Right cardiac atrium (tissue), 5 donors: ENCODE results near the gene ACOX3. TPM values are rescaled to one million over a fixed set of nuclear protein-coding genes. Genes with fewer than 3 reads are reported as not detected.
"Not testable (repeated sequence)": the region's sequence is repeated elsewhere in the genome, so short reads cannot be mapped to it uniquely, and the experiment has no call there.

Experiments used
- ATAC-seq, 2 donors: fragments of 200-7000 bp; cut with Tn5 transposase; one replicate each; pipeline versions ENCODE4 v1.8.0 to v1.9.1; 2020; ENCODE audit warnings: moderate library complexity in 2 of 2, mild to moderate bottlenecking in 1 of 2
- DNase-seq, 3 donors: peaks; one replicate each; pipeline ENCODE4 v3.0.0-alpha.2; 2020
- H3K27ac ChIP-seq: one replicate; pipeline ENCODE4 v1.5.1; 2013; ENCODE audit warnings: mild to moderate bottlenecking, low read length, control low read depth, moderate library complexity
- H3K27me3 ChIP-seq: one replicate; pipeline ENCODE4 v1.6.1; 2013; ENCODE audit not compliant: control insufficient read depth, insufficient read depth
- H3K4me1 ChIP-seq: one replicate; pipeline ENCODE4 v1.6.1; 2013; ENCODE audit warnings: low read length; ENCODE audit not compliant: control insufficient read depth, insufficient read depth
- H3K4me3 ChIP-seq: one replicate; pipeline ENCODE4 v1.5.1; 2013; ENCODE audit warnings: low read length, control low read depth
- H3K9me3 ChIP-seq: one replicate; pipeline ENCODE4 v1.6.1; 2013; ENCODE audit warnings: low read length; ENCODE audit not compliant: control insufficient read depth
- WGBS: extraction: QIAGEN DNeasy Blood & Tissue Kit; methylation state at CpG from one replicate; pipeline ENCODE4 v1.1.7; 2013; 5-methylcytosine and 5-hydroxymethylcytosine counted together
- intact Hi-C, 4 donors: fragments of 100-400 bp; cut with DNase I; formaldehyde crosslinking; loops; one replicate each; pipeline versions ENCODE4 v1.11.0 to v1.14.0; 2022 to 2023
- polyA plus RNA-seq: library from polyadenylated mRNA; stranded (reverse); fragments of 200-250 nt; gene quantifications from one replicate; pipeline ENCODE4 v1.2.3, GENCODE V29; 2013
- total RNA-seq, 4 donors: library from RNA; stranded (reverse); fragmentation: NEBNext Ultra II Directional; extraction: Animal tissue kit (Norgen Biotek cat#: 25700); gene quantifications; one replicate each; pipeline ENCODE4 v1.2.1, GENCODE V29; 2021
- donor health status: healthy with polysubstance abuse.
- donor health status: DM: no; HTN: yes; CAD: no.
- donor health status: DM: no; HTN: no; CAD: no.
- donor health status: DM: no; HTN: yes; CAD: no; lungs with severe emphysema.
- donor health status: DM: yes; HTN: yes; CAD: no.

Gene ACOX3
- total and polyA plus RNA-seq, 5 donors, result 25.7 to 94.8 (median 54.3) TPM

DNA sequence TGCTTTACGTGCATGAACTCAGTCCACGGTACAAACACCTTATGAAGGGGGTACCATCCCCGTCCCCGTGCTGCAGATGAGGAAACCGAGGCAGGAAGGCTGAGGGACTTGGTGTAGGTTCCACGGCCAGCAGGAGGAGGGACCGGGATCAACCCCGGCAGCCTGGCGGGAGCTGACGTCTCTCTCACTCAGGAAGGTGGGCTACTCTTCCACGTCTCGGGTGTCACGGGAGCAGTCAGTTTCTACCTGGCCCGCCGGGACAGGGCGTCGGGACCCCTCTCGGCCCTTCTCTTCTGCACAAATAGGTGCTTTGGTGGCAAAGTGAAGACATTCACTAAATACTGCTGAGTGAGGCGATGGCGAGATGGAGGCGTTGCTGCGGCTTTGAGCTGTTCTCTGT lies 53.3 kb downstream of the ACOX3 start:
- no peaks in the 10 kb centered on the region for H3K4me1 ChIP-seq
- 90% methylated on average over 22 of the region's 22 CpGs for WGBS
- ATAC-seq (no peak), DNase-seq (peak in 2 of 3 donors; percentile 40 to 50)
- no peaks in the 10 kb centered on the region for H3K9me3 ChIP-seq
- H3K27me3 ChIP-seq, result no peaks in the 10 kb centered on the region
- no peak overlapping the region for H3K27ac ChIP-seq
- no peak overlapping the region for H3K4me3 ChIP-seq
- intact Hi-C loops, result no loop called here

- intact Hi-C loops, result no loop called here
- Histone ChIP-seq H3K27ac (no peak overlapping the region), H3K4me3 (no peak overlapping the region), H3K9me3 (no peaks in the 10 kb centered on the region), H3K27me3 (no peaks in the 10 kb centered on the region), H3K4me1 (no peaks in the 10 kb centered on the region)
- WGBS, result 90% methylated on average over 24 of the region's 24 CpGs
- DNase-seq, result peak in 2 of 3 donors; percentile 32 to 51
- no peak for ATAC-seq
These were observed 53.8 kb downstream of the ACOX3 start for GRCh38 chr4:8386731-8387130.

GRCh38 chr4:8386131-8386530 lies 54.4 kb downstream of the ACOX3 start:
- H3K9me3 ChIP-seq, H3K27ac ChIP-seq, H3K27me3 ChIP-seq, intact Hi-C loops, ATAC-seq, H3K4me1 ChIP-seq, H3K4me3 ChIP-seq: not testable (repeated sequence)
- peak in 2 of 3 donors; percentile 19 to 38 for DNase-seq
- 93% methylated on average over 13 of the region's 13 CpGs for WGBS

DNA sequence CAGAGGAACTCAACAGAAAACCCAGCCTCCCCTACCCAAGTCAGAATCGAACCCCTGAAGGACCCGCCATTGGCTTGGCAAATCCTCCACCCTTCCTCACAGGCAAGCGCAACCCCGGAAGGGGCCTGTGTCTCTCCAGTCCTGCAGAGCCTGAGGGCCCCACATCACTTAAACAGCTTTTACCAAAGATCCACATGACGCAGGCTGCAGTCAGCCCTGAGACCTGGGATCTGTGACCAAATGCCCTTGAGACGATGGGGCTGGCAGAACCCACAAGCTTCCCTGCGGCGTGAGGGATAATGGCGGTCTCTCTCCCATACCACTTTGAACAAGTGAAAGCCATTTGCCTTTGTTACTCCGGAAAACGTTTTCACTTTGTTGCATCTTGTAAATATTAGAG lies 54.9 kb downstream of the ACOX3 start:
- H3K4me3 ChIP-seq, result no peak overlapping the region
- 88% methylated on average over 11 of the region's 11 CpGs for WGBS
- intact Hi-C loops, result no loop called here
- H3K27ac ChIP-seq, result no peak overlapping the region
- DNase-seq (peak in 2 of 3 donors; percentile 21 to 53), ATAC-seq (no peak)
- no peaks in the 10 kb centered on the region for H3K4me1 ChIP-seq
- no peaks in the 10 kb centered on the region for H3K9me3 ChIP-seq
- no peaks in the 10 kb centered on the region for H3K27me3 ChIP-seq

DNA sequence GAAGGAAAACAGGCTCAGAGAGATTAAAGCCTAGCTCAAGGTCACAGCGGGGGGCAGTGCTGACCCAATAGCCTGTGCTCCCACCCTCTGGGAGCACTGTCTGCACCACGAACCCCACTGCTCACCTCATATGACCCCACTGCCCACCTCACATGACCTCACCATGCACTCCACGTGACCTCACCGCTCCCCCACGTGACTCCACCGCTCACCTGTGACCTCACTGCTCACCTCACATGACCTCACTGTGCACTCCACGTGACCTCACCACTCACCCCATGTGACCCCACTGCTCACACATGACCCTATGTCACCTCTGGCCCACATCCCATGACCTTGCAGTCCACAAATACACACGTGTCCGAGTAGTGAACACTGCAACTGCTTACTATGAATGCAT lies 55.4 kb downstream of the ACOX3 start:
- 74% methylated on average over 9 of the region's 9 CpGs for WGBS
- Histone ChIP-seq H3K4me1 (no peaks in the 10 kb centered on the region), H3K4me3 (no peak overlapping the region), H3K27me3 (no peaks in the 10 kb centered on the region), H3K9me3 (no peaks in the 10 kb centered on the region), H3K27ac (no peak overlapping the region)
- no peak for ATAC-seq
- intact Hi-C loops, result no loop called here
- peak in 1 of 3 donors; percentile 40 for DNase-seq

- whole genome bisulfite sequencing, result 91% methylated on average over 26 of the region's 26 CpGs
These were observed 56.0 kb downstream of the ACOX3 start for GRCh38 chr4:8384397-8385060.

GRCh38 chr4:8383451-8384160 lies 56.9 kb downstream of the ACOX3 start:
- Histone ChIP-seq H3K9me3 (no peaks in the 10 kb centered on the region), H3K27ac (peak overlapping the region; percentile 13), H3K27me3 (no peaks in the 10 kb centered on the region), H3K4me3 (no peak overlapping the region), H3K4me1 (no peaks in the 10 kb centered on the region)
- DNase-seq (peak in 1 of 3 donors; percentile 67), ATAC-seq (peak in 1 of 2 donors; percentile 13)
- intact Hi-C loops, result no loop called here
- 50% methylated on average over 19 of the region's 19 CpGs for WGBS

More at GRCh38 chr4:8384397-8385060, 56.0 kb downstream of the ACOX3 start:
- H3K4me1 ChIP-seq, result no peaks in the 10 kb centered on the region
- no peaks in the 10 kb centered on the region for H3K27me3 ChIP-seq
- no peak for ATAC-seq
- DNase-seq, result peak in 1 of 3 donors; percentile 30
- H3K27ac ChIP-seq, result peak overlapping the region; percentile 40
- H3K4me3 ChIP-seq, result no peak overlapping the region
- intact Hi-C loops, result no loop called here
- no peaks in the 10 kb centered on the region for H3K9me3 ChIP-seq

- Histone ChIP-seq H3K27me3 (no peaks in the 10 kb centered on the region), H3K4me1 (no peaks in the 10 kb centered on the region), H3K4me3 (no peak overlapping the region), H3K9me3 (no peaks in the 10 kb centered on the region), H3K27ac (peak overlapping the region; percentile 13)
- 87% methylated on average over 14 of the region's 14 CpGs for WGBS
- ATAC-seq, result no peak
- intact Hi-C loops, result no loop called here
- DNase-seq, result peak in 1 of 3 donors; percentile 40
These were observed 57.5 kb downstream of the ACOX3 start for GRCh38 chr4:8383016-8383415.

DNA sequence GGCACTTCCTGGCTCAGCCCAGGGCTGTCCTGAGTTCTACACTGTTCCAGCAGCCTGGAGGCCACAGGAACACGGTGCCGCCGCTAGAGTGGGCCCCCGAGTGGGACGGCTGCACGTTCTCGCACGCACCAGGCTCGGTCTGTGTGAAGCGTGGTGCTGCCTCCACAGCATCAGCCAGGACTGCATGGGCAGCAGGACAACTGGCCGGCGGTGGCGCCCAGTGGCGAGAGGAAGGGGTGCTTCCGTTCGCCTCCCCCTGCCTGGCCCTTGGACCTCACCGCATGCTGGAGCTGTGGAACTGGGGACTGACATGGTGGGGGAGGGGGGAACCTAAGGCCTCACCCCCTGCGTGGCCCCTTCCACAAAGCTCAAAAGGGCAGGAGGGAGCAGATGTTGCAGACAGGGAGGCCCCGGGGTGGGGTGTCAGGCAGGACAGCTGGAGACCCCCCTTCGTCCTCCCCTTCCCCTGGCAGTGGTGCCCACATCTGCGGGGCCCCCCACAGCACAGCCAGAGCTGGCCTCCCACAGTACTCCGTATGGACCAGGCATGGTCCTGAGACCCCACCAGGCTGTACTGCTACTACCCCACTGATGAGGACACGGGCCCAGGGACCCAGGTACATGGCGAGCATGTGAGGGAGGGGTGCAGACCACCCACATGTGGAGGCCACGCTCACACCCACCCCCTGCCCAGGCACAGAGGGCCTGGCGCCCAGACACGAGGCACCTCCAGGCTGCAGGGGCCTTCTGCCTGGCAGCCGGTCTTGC lies 58.5 kb downstream of the ACOX3 start:
- no peaks in the 10 kb centered on the region for H3K4me1 ChIP-seq
- H3K27ac ChIP-seq, result peak overlapping the region; percentile 53
- ATAC-seq (peak; percentile 2 to 27), DNase-seq (peak in 1 of 3 donors; percentile 73)
- WGBS, result 83% methylated on average over 28 of the region's 28 CpGs
- H3K27me3 ChIP-seq, result no peaks in the 10 kb centered on the region
- intact Hi-C loops, result no loop called here
- no peaks in the 10 kb centered on the region for H3K9me3 ChIP-seq
- no peak overlapping the region for H3K4me3 ChIP-seq

DNA sequence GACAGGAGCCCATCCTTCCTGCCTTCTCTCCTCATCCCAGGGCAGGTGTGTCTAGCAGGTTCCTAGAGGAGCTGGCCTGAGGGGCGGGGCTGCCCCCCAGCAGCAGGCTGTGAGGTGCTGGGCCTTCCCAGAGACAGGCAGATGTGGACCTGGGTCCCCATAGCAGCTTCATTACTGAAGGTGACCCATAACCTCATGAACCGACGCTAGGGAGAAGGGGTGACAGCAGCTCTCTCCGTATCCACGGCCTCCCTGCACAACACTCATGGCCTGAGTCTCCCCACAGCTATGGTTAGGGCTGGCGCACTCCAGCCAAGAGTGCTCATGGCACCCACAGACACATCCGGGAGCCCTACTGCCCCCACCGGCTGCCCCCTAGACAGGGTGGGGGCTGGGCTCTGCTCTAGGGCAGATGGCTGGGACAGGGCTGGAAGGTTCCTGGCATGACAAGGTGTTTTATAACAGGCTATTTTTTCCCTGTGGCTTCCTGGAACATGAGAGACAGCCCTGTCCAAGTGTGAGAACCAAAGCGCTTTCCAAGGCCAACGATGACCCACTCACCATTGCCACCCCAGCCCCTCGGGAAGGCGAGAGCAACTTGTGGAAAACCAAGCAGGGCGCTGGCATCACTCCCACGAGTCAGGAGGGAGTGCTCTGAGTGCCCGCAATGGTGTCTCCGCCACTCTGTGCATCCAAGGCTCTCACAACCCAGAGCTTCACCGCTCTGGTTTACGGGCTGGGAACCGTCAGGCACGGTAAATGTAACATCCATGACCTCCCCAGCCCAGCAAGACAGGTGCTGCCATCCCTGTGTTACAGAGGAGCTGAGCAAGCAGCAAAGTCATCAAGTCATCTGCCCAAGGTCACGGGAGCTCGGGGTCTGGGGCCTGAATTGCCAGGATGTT lies 59.8 kb downstream of the ACOX3 start:
- DNase-seq, result peak; percentile 80 to 89 (median 87)
- Histone ChIP-seq H3K27ac (peak overlapping the region; percentile 82), H3K27me3 (no peaks in the 10 kb centered on the region), H3K4me3 (no peak overlapping the region), H3K4me1 (no peaks in the 10 kb centered on the region), H3K9me3 (no peaks in the 10 kb centered on the region)
- ATAC-seq, result peak; percentile 74 to 80
- WGBS, result 71% methylated on average over 22 of the region's 22 CpGs
- intact Hi-C loops, result no loop called here
